Ramos (cell line): ENCODE data around the gene SDHB.

Source experiments
- in situ Hi-C: fragments of 300-500 bp; cut with MboI; formaldehyde crosslinking; loops from one replicate; pipeline ENCODE4 v1.14.3; 2022; ENCODE audit warnings: low sequenced_read_pairs; ENCODE audit not compliant: unreplicated experiment

The SDHB gene

GRCh38 chr1:16973215-16973614 is 80.6 kb downstream of the SDHB start:
- in situ Hi-C loops, result no loop called here

DNA sequence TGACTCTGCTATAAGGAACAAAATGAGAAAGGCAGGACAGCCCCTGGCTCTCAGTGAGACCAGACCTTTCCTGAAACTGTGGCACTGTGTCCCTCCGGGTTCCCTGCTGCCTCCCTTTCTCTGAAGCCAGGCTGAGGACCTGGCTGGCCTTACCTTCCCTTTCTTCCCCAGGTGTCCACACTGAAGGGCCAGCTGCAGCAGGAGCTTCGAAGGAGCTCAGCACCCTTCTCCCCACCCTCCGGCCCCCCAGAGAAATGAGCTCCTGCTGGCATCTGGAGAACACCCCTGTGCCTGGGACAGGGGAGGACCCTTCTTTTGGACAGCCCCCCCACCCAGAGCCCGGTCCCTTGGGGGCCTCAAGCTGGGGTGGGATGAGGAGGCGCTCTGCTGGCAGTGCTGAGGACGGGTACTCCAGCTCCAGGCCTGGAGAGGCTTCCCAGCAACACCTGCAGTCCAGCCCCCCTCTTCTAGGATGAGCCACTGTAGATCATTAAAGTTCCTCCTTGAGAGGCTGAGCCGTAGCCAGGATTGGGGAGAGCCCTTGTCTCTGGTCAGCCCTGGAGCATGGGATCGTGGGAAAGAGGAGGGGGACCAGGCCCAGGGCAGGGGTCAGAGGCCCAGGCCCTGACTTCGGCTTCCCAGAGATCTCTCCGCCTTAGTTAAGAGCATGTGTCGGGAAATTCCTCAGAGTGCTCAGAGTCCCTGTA is 81.5 kb downstream of the SDHB start:
- in situ Hi-C loops, result no loop called here

- in situ Hi-C loops, result no loop called here
Measured at GRCh38 chr1:16971341-16972188, 82.3 kb downstream of the SDHB start.

GRCh38 chr1:16970132-16970910 is 83.5 kb downstream of the SDHB start:
- in situ Hi-C loops, result no loop called here

DNA sequence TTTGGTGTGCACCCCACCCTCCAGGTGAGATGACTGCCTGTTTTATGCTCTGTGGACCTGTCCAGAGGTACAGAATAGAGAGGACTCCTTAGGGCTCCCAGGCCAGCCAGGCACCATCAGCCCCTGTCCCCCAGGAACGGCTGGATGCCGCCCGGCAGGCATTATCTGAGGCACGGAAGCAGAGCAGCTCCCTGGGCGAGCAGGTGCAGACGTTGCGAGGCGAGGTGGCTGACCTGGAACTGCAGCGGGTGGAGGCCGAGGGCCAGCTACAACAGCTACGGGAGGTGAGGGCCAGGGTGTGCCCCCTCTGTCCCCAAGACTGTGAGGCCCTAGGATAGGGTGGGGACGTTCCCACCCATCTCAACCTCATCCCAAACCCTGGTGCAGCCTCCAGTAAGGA is 84.2 kb downstream of the SDHB start:
- in situ Hi-C loops, result no loop called here

DNA sequence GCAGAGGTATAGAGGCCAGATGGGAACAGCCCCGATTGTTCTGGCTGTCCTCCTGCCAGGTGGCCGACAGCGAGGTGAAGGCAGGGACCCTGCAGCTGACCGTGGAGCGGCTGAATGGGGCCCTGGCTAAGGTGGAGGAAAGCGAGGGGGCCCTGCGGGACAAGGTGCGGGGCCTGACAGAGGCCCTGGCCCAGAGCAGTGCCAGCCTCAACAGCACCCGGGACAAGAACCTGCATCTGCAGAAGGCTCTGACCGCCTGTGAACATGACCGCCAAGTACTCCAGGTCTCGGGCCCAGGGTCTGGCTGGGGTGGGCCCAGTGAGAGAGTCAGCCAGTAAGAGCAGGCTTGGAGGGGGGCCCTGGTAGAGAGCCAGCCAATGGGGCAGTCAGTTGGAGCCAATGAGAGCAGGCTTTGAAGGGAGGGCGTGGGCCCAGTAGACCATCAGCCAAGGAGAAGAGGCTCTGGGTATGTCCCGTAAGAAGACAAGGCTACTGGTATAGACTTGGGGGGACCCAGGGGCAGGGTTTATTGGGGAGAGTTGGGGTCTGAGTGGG is 84.7 kb downstream of the SDHB start:
- in situ Hi-C loops, result no loop called here
